DMS53 treated with DMSO at 0.1 percent for 48 hours (cell line): ENCODE data around the gene FARS2.

Source experiments
- DNase-seq: peaks from one replicate; lab custom pipeline; 2025; ENCODE audit not compliant: unreplicated experiment; lab: John Stamatoyannopoulos, UW

Gene FARS2

GRCh38 chr6:5529015-5529414, 267.7 kb downstream of the FARS2 start:
- no peak for DNase-seq

- no peak for DNase-seq
These were observed 268.4 kb downstream of the FARS2 start for GRCh38 chr6:5529733-5530132.

- DNase-seq, result no peak
These were observed 269.8 kb downstream of the FARS2 start for GRCh38 chr6:5531161-5531560.

- DNase-seq, result no peak
These were observed 270.6 kb downstream of the FARS2 start for GRCh38 chr6:5531853-5532375.

GRCh38 chr6:5532941-5533340, 271.6 kb downstream of the FARS2 start:
- DNase-seq, result no peak

GRCh38 chr6:5534643-5535042, 273.3 kb downstream of the FARS2 start:
- DNase-seq, result no peak

- no peak for DNase-seq
These were observed 275.3 kb downstream of the FARS2 start for GRCh38 chr6:5536644-5537043.

GRCh38 chr6:5537132-5537531, 275.8 kb downstream of the FARS2 start:
- no peak for DNase-seq

GRCh38 chr6:5537967-5538366, 276.7 kb downstream of the FARS2 start:
- DNase-seq, result no peak

GRCh38 chr6:5540370-5540769, 279.1 kb downstream of the FARS2 start:
- DNase-seq, result no peak

GRCh38 chr6:5541025-5541424, 279.7 kb downstream of the FARS2 start:
- no peak for DNase-seq

GRCh38 chr6:5541751-5542432, 280.6 kb downstream of the FARS2 start:
- no peak for DNase-seq

GRCh38 chr6:5547556-5547955, 286.2 kb downstream of the FARS2 start:
- no peak for DNase-seq

- DNase-seq, result no peak
These were observed 289.3 kb downstream of the FARS2 start for GRCh38 chr6:5550631-5551030.

- no peak for DNase-seq
These were observed 290.9 kb downstream of the FARS2 start for GRCh38 chr6:5552243-5552642.

GRCh38 chr6:5553767-5554166, 292.5 kb downstream of the FARS2 start:
- no peak for DNase-seq

- no peak for DNase-seq
These were observed 292.9 kb downstream of the FARS2 start for GRCh38 chr6:5554226-5554625.

- no peak for DNase-seq
These were observed 294.7 kb downstream of the FARS2 start for GRCh38 chr6:5556011-5556410.

- no peak for DNase-seq
These were observed 296.2 kb downstream of the FARS2 start for GRCh38 chr6:5557506-5557905.

GRCh38 chr6:5559651-5560050, 298.3 kb downstream of the FARS2 start:
- no peak for DNase-seq

- no peak for DNase-seq
These were observed 301.0 kb downstream of the FARS2 start for GRCh38 chr6:5562277-5562676.

- DNase-seq, result no peak
These were observed 301.8 kb downstream of the FARS2 start for GRCh38 chr6:5563086-5563485.

GRCh38 chr6:5564746-5565145, 303.4 kb downstream of the FARS2 start:
- DNase-seq, result peak; percentile 47
